Measurements from ENCODE around the gene COBL. TPM values are rescaled to one million over a fixed set of nuclear protein-coding genes. Genes with fewer than 3 reads are reported as not detected.

The COBL gene
- total RNA-seq, 4 donors from 2014 or later, result 62.4 to 114 (median 72.2) TPM

GRCh38 chr7:51126324-51126723, 190.3 kb downstream of the COBL start:
- H3K4me3 ChIP-seq, result no peak overlapping the region
- WGBS, 2 donors (ENCODE audit: low coverage in 1 of 2), result 91% methylated on average over 5 of the region's 5 CpGs; no CpG with 5 or more reads in 1 of the 2 donors
- no peaks in the 10 kb centered on the region for H3K27me3 ChIP-seq
- TF ChIP-seq POLR2AphosphoS5 (IDR thresholded peaks at IDR 0.05), result no peak
- TF ChIP-seq CTCF (IDR thresholded peaks at IDR 0.05), result no peak
- TF ChIP-seq POLR2A (IDR thresholded peaks at IDR 0.05), result no peak
- TF ChIP-seq EP300 (IDR thresholded peaks at IDR 0.05; ENCODE audit: low read depth), result no peak
- H3K9me3 ChIP-seq, result no peaks in the 10 kb centered on the region
- no peaks in the 10 kb centered on the region for H3K36me3 ChIP-seq
- intact Hi-C loops (cut with DNase I; ENCODE audit: low total_unique reads), result no loop called here
- no peaks in the 10 kb centered on the region for H3K4me1 ChIP-seq
- in situ Hi-C loops (cut with MboI; ENCODE audit: low pct_ligation_motif_present in 1 of 4, low pct_unique_long_range_greater_than_20kb in 1 of 4, low sequenced_read_pairs in 3 of 4), result loop anchor here in 1 of 4 donors (25.0 kb wide), 1 partner anchor 664 kb away; the partner anchor contains the start of gene FIGNL1
- H3K27ac ChIP-seq, result no peak overlapping the region
- no peak for DNase-seq

DNA sequence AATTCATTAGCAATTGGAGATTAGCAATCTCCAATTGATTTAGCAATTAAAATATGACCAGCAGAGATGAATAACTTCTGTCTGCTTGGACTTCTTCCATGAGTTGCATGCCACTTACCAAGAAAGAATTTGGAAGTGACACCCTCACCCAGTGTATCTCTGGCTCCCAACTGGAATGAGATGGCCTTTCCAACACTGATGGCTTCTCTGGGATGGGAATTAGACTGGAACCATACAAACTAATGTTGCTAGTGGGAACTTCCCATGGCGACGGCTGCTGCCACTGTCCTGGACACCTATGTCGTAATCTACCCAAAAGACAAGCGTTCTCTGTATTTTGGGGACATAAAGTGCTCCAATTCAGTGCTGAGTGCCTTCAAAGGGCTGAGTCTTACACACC, 192.3 kb downstream of the COBL start:
- H3K27me3 ChIP-seq, result no peaks in the 10 kb centered on the region
- H3K9me3 ChIP-seq, result no peaks in the 10 kb centered on the region
- H3K36me3 ChIP-seq, result no peaks in the 10 kb centered on the region
- TF ChIP-seq POLR2A (IDR thresholded peaks at IDR 0.05) (no peak), EP300 (IDR thresholded peaks at IDR 0.05; ENCODE audit: low read depth) (no peak)
- H3K27ac ChIP-seq, result no peak overlapping the region
- intact Hi-C loops (cut with DNase I; ENCODE audit: low total_unique reads), result no loop called here
- no peak for DNase-seq
- WGBS, 2 donors (ENCODE audit: low coverage in 1 of 2), result 71% methylated on average over 4 of the region's 4 CpGs; no CpG with 5 or more reads in 1 of the 2 donors
- no peaks in the 10 kb centered on the region for H3K4me1 ChIP-seq
- no peak overlapping the region for H3K4me3 ChIP-seq
- in situ Hi-C loops (cut with MboI; ENCODE audit: low pct_ligation_motif_present in 1 of 4, low pct_unique_long_range_greater_than_20kb in 1 of 4, low sequenced_read_pairs in 3 of 4), result no loop called here

DNA sequence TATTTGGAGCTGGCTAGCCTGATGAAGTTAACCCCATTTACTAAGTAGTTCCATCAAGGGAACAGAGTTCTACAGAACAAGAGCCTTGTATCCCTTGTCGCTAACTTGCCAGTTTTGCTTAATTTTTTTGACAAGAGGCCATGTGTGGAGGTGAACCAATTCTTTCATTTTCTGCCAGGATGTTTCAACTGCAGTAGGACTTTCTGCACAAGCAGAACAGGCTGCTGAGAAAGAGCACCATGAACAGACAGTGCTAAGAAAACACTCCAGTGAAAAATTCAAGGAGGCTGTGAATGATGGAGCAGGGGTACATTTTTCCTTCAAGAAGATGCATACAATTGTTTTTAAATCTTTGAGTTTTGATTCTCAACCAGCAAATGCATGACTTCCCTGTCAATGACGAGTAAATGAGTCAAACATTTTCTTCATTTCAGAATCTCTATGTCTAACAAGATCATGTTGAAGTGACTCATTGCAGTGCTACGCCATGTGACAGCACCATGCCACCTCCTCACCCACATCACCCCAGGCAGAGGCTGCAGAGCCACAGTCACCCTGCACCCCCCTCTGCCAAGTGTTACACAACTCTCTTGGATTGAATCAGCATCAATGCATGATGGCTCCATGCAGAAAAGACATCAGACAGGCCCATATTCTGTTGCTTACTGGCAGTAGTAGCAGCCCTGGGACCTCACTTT, 193.1 kb downstream of the COBL start:
- H3K27me3 ChIP-seq, result no peaks in the 10 kb centered on the region
- TF ChIP-seq EP300 (IDR thresholded peaks at IDR 0.05; ENCODE audit: low read depth) (no peak), POLR2A (IDR thresholded peaks at IDR 0.05) (no peak), CTCF (IDR thresholded peaks at IDR 0.05) (no peak), POLR2AphosphoS5 (IDR thresholded peaks at IDR 0.05) (no peak)
- in situ Hi-C loops (cut with MboI; ENCODE audit: low pct_ligation_motif_present in 1 of 4, low pct_unique_long_range_greater_than_20kb in 1 of 4, low sequenced_read_pairs in 3 of 4), result no loop called here
- H3K27ac ChIP-seq, result no peak overlapping the region
- 66 to 81% methylated on average over 2 to 3 of the region's 3 CpGs for WGBS, 2 donors (ENCODE audit: low coverage in 1 of 2)
- no peaks in the 10 kb centered on the region for H3K4me1 ChIP-seq
- no peaks in the 10 kb centered on the region for H3K9me3 ChIP-seq
- intact Hi-C loops (cut with DNase I; ENCODE audit: low total_unique reads), result no loop called here
- no peak overlapping the region for H3K4me3 ChIP-seq
- no peak for DNase-seq
- no peaks in the 10 kb centered on the region for H3K36me3 ChIP-seq

GRCh38 chr7:51121931-51122425, 194.6 kb downstream of the COBL start:
- Histone ChIP-seq H3K4me3 (no peak overlapping the region), H3K9me3 (no peaks in the 10 kb centered on the region), H3K27ac (no peak overlapping the region), H3K36me3 (no peaks in the 10 kb centered on the region), H3K4me1 (no peaks in the 10 kb centered on the region), H3K27me3 (no peaks in the 10 kb centered on the region)
- in situ Hi-C loops (cut with MboI; ENCODE audit: low pct_ligation_motif_present in 1 of 4, low pct_unique_long_range_greater_than_20kb in 1 of 4, low sequenced_read_pairs in 3 of 4) (no loop called here), intact Hi-C loops (cut with DNase I; ENCODE audit: low total_unique reads) (no loop called here)
- TF ChIP-seq CTCF (IDR thresholded peaks at IDR 0.05) (no peak), POLR2AphosphoS5 (IDR thresholded peaks at IDR 0.05) (no peak), EP300 (IDR thresholded peaks at IDR 0.05; ENCODE audit: low read depth) (no peak), POLR2A (IDR thresholded peaks at IDR 0.05) (no peak)
- DNase-seq, result no peak
- WGBS, 2 donors (ENCODE audit: low coverage in 1 of 2), result 51 to 65% methylated on average over 8 to 9 of the region's 9 CpGs

Measured in transverse colon (tissue), 4 donors.